ENCODE data around the gene RNF135. TPM values are rescaled to one million over a fixed set of nuclear protein-coding genes. Genes with fewer than 3 reads are reported as not detected.

RNF135 gene, protein sequence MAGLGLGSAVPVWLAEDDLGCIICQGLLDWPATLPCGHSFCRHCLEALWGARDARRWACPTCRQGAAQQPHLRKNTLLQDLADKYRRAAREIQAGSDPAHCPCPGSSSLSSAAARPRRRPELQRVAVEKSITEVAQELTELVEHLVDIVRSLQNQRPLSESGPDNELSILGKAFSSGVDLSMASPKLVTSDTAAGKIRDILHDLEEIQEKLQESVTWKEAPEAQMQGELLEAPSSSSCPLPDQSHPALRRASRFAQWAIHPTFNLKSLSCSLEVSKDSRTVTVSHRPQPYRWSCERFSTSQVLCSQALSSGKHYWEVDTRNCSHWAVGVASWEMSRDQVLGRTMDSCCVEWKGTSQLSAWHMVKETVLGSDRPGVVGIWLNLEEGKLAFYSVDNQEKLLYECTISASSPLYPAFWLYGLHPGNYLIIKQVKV
- 22.2 to 25.7 TPM (median 24.7 TPM) in 5 replicates for total RNA-seq (2022; extraction: Qiagen RNA extraction)

DNA sequence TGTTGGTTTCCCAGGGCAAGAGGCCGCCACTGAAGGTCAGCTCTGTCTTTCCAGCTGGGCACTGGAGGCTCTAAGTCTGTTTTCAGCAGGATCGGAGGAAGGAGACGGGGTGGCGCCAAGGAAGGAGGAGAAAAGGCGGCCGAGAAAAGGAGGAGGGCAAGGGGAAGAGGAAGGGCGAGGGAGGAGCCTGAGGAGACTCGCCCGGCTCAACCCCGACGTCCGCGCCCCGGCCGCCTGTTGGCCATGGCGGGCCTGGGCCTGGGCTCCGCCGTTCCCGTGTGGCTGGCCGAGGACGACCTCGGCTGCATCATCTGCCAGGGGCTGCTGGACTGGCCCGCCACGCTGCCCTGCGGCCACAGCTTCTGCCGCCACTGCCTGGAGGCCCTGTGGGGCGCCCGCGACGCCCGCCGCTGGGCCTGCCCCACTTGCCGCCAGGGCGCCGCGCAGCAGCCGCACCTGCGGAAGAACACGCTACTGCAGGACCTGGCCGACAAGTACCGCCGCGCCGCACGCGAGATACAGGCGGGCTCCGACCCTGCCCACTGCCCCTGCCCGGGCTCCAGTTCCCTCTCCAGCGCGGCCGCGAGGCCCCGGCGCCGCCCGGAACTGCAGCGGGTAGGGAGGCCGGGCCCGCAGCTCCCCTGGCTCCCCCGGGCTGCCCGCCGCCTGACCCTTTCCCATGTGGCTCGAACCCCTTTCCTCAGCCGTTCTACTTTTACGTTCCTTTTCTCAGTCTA, at the start of gene RNF135:
Gene RNF135 (plus strand): TSS at position 209 of the 737 bp plus-strand sequence. CDS start 35 bp downstream, at position 244.

DNA sequence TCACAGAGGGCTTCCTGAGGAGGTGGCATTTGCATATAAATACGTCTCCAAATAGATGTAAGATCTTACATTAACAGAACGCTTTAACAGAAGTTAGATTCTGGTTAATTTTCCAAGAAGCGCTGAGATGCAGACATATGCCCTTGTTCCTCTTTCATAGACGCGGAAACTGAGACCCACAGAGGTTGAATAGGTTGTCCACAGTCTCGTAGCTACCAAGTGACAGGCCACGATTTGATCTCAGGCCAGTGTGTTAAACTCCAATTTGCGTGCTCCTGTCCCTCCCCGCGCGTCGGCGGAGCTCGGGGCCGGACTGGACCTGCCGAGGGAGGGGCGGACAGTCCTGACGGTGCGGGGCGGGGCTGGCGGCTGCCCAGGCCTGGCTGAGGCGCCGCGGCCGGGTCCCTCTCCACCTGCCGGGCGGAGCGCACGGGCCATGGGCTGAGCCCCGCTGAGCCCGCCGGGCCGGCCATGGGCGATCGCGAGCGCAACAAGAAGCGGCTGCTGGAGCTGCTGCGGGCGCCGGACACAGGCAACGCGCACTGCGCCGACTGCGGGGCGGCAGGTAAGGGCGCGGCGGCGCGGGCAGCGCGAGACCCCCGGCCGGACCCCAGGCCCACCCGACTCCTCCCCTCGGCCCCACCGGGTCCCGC, 49.2 kb upstream of the RNF135 start, which contains the start of gene ADAP2:
Gene ADAP2 (plus strand): TSS at position 402 of the 653 bp plus-strand sequence. CDS start 70 bp downstream, at position 472.

Other genes starting within 250 kb of the RNF135 start
- 13.2 to 17.8 TPM (median 14.8 TPM) in 5 replicates for gene CRLF3, start 146.3 kb upstream of the RNF135 start, total RNA-seq (2022; extraction: Qiagen RNA extraction)
- gene ATAD5, start 139.1 kb upstream of the RNF135 start, total RNA-seq (2022; extraction: Qiagen RNA extraction), result 3.8 to 4.8 TPM (median 4.4 TPM) in 5 replicates
- gene TEFM, start 64.8 kb upstream of the RNF135 start, total RNA-seq (2022; extraction: Qiagen RNA extraction), result 18.0 to 32.4 TPM (median 19.7 TPM) in 5 replicates
- gene ADAP2, start 49.1 kb upstream of the RNF135 start, total RNA-seq (2022; extraction: Qiagen RNA extraction), result 2.5 to 3.0 TPM (median 2.8 TPM) in 5 replicates
- gene NF1, start 123.9 kb downstream of the RNF135 start, total RNA-seq (2022; extraction: Qiagen RNA extraction), result 14.6 to 20.7 TPM (median 19.3 TPM) in 5 replicates

All from A549 treated with CORT108297 at 1 μM for 4 hours (cell line).